GM23248 (cell line): ENCODE results near the gene CORO2B. TPM values are rescaled to one million over a fixed set of nuclear protein-coding genes. Genes with fewer than 3 reads are reported as not detected.

Experiments
- DNase-seq: peaks from one replicate; pipeline ENCODE4 v3.0.0-alpha.2; 2015
- H2AFZ ChIP-seq: fragments of 200-600 bp; sonication (generic); 2 replicates; pipeline ENCODE4 v1.6.1; 2016; ENCODE audit warnings: antibody characterized with exemption
- H3F3A ChIP-seq: fragments of 200-600 bp; sonication (generic); 2 replicates; pipeline ENCODE4 v1.6.1; 2016; ENCODE audit warnings: mild to moderate bottlenecking, antibody characterized with exemption, mixed run types; ENCODE audit not compliant: insufficient read depth
- H3K27ac ChIP-seq: fragments of 200-600 bp; sonication (generic); 2 replicates; pipeline ENCODE4 v1.5.1; 2016; ENCODE audit warnings: mild to moderate bottlenecking
- H3K27me3 ChIP-seq: fragments of 200-600 bp; sonication (generic); replicated peaks from 2 replicates; pipeline ENCODE4 v1.6.1; 2016; ENCODE audit warnings: mild to moderate bottlenecking; ENCODE audit not compliant: insufficient read depth
- H3K36me3 ChIP-seq: fragments of 200-600 bp; sonication (generic); 2 replicates; pipeline ENCODE4 v1.6.1; 2016; ENCODE audit warnings: low read depth, mild to moderate bottlenecking
- H3K4me1 ChIP-seq: fragments of 200-600 bp; sonication (generic); 2 replicates; pipeline ENCODE4 v1.6.1; 2016; ENCODE audit warnings: mild to moderate bottlenecking; ENCODE audit not compliant: insufficient read depth
- H3K4me2 ChIP-seq: fragments of 200-600 bp; sonication (generic); one replicate; pipeline ENCODE4 v1.6.1; 2016; ENCODE audit warnings: mild to moderate bottlenecking; ENCODE audit not compliant: unreplicated experiment
- H3K4me3 ChIP-seq: fragments of 200-600 bp; sonication (generic); 2 replicates; pipeline ENCODE4 v1.5.1; 2016; ENCODE audit warnings: mild to moderate bottlenecking
- H3K79me2 ChIP-seq: fragments of 200-600 bp; sonication (generic); 2 replicates; pipeline ENCODE4 v1.6.1; 2016; ENCODE audit warnings: mild to moderate bottlenecking; ENCODE audit not compliant: insufficient read depth
- H3K9ac ChIP-seq: fragments of 200-600 bp; sonication (generic); 2 replicates; pipeline ENCODE4 v1.6.1; 2016; ENCODE audit warnings: mild to moderate bottlenecking
- H3K9me2 ChIP-seq: fragments of 200-600 bp; sonication (generic); 2 replicates; pipeline ENCODE4 v1.6.1; 2016; ENCODE audit warnings: mixed run types, mild to moderate bottlenecking, moderate library complexity; ENCODE audit not compliant: insufficient read depth
- H3K9me3 ChIP-seq: fragments of 200-600 bp; sonication (generic); one replicate; pipeline ENCODE4 v1.6.1; 2017; ENCODE audit warnings: low read depth
- H4K20me1 ChIP-seq: fragments of 200-600 bp; sonication (generic); 2 replicates; pipeline ENCODE4 v1.6.0; 2016; ENCODE audit not compliant: insufficient read depth
- EZH2 ChIP-seq: fragments of 200-600 bp; sonication (generic); IDR thresholded peaks from 2 replicates; pipeline ENCODE4 v1.6.1; 2018; ENCODE audit warnings: antibody characterized with exemption, mild to moderate bottlenecking; ENCODE audit not compliant: insufficient read depth, poor library complexity, severe bottlenecking
- EZH2phosphoT487 ChIP-seq: fragments of 200-600 bp; sonication (generic); IDR thresholded peaks from 2 replicates; pipeline ENCODE4 v1.6.1; 2018; ENCODE audit warnings: antibody characterized with exemption, moderate library complexity, mild to moderate bottlenecking, low read depth; ENCODE audit not compliant: insufficient read depth
- WGBS, 2 experiments: methylation state at CpG; one replicate each; pipeline ENCODE4 v1.1.6; 2015 to 2017; ENCODE audit warnings: low lambda C conversion rate in 2 of 2, low coverage in 1 of 2; ENCODE audit errors: missing lambda C conversion rate in 2 of 2; 5-methylcytosine and 5-hydroxymethylcytosine counted together
- in situ Hi-C: fragments of 300-500 bp; cut with MboI; formaldehyde crosslinking; loops from 2 replicates; pipeline ENCODE4 v1.15.0; 2020
- polyA plus RNA-seq: library from polyadenylated mRNA; unstranded; fragments of >200 nt; fragmentation: Nextera tagmentation; extraction: Ambion mirVana; gene quantifications from 2 replicates; pipeline ENCODE4 v1.2.1, GENCODE V29; 2016
- total RNA-seq: library from RNA; depleted of rRNA; stranded (reverse); fragments of >200 nt; shearing (Covaris generic); gene quantifications from 2 replicates; pipeline ENCODE4 v1.2.3, GENCODE V29; 2014

Gene CORO2B
- total and polyA plus RNA-seq, 2 experiments from 2014 or later: 2.7 to 7.7 TPM

- peak; percentile 79 for DNase-seq
- Histone ChIP-seq H3K9me3 (no peaks in the 10 kb centered on the region), H3K9ac (no peak overlapping the region), H3K9me2 (no peaks in the 10 kb centered on the region), H3K27me3 (no peaks in the 10 kb centered on the region), H3F3A (peaks cover 31% of the 10 kb centered on the region), H2AFZ (no peak overlapping the region), H3K4me2 (peak overlapping the region; percentile 49), H3K4me3 (no peak overlapping the region), H3K36me3 (no peaks in the 10 kb centered on the region), H3K79me2 (no peaks in the 10 kb centered on the region), H3K4me1 (peaks cover 69% of the 10 kb centered on the region), H3K27ac (peak overlapping the region; percentile 63), H4K20me1 (no peaks in the 10 kb centered on the region)
- in situ Hi-C loops: no loop called here
- TF ChIP-seq EZH2phosphoT487 (no peak), EZH2 (no peak)
- 48 to 50% methylated on average over 2 of the region's 2 CpGs for WGBS, 2 experiments
Measured at GRCh38 chr15:68638953-68639515, 60.2 kb downstream of the CORO2B start.

- H4K20me1 ChIP-seq: no peaks in the 10 kb centered on the region
- H3K9me3 ChIP-seq: no peaks in the 10 kb centered on the region
- in situ Hi-C loops: no loop called here
- H3F3A ChIP-seq: peaks cover 31% of the 10 kb centered on the region
- H3K9me2 ChIP-seq: no peaks in the 10 kb centered on the region
- H3K4me2 ChIP-seq: peak overlapping the region; percentile 49
- peak overlapping the region; percentile 63 for H3K27ac ChIP-seq
- H3K9ac ChIP-seq: peak overlapping the region; percentile 8; the same call in 1 of the 2 replicates
- no peaks in the 10 kb centered on the region for H3K36me3 ChIP-seq
- DNase-seq: peak; percentile 67
- 52% methylated on average over 7 of the region's 7 CpGs for WGBS, 2 experiments
- H3K27me3 ChIP-seq: no peaks in the 10 kb centered on the region
- H2AFZ ChIP-seq: no peak overlapping the region
- TF ChIP-seq EZH2: no peak
- TF ChIP-seq EZH2phosphoT487: no peak
- 0 out of 2 replicates have a peak, but pooled peaks cover 2% of the 10 kb centered on the region for H3K79me2 ChIP-seq
- peaks cover 72% of the 10 kb centered on the region for H3K4me1 ChIP-seq
- no peak overlapping the region for H3K4me3 ChIP-seq
Measured at GRCh38 chr15:68639926-68640600, 61.3 kb downstream of the CORO2B start.

GRCh38 chr15:68640791-68641331 lies 62.1 kb downstream of the CORO2B start:
- Histone ChIP-seq H3K36me3 (no peaks in the 10 kb centered on the region), H3K9me2 (no peaks in the 10 kb centered on the region), H3K9ac (0 out of 2 replicates have a peak overlapping the region, but pooled peaks have one; percentile 6), H3K27me3 (no peaks in the 10 kb centered on the region), H3K79me2 (0 out of 2 replicates have a peak, but pooled peaks cover 7% of the 10 kb centered on the region), H4K20me1 (no peaks in the 10 kb centered on the region), H3K27ac (peak overlapping the region; percentile 63), H3K4me2 (no peak overlapping the region), H3K4me1 (peaks cover 65% of the 10 kb centered on the region), H2AFZ (peak overlapping the region; percentile 20; the same call in 1 of the 2 replicates), H3F3A (peaks cover 31% of the 10 kb centered on the region), H3K9me3 (no peaks in the 10 kb centered on the region), H3K4me3 (no peak overlapping the region)
- DNase-seq: peak; percentile 40
- in situ Hi-C loops: no loop called here
- WGBS, 2 experiments: 57% methylated on average over 8 of the region's 8 CpGs
- TF ChIP-seq EZH2phosphoT487: no peak
- no peak for TF ChIP-seq EZH2

GRCh38 chr15:68641376-68641775 lies 62.6 kb downstream of the CORO2B start:
- WGBS, 2 experiments: 92 to 99% methylated on average over 6 to 7 of the region's 7 CpGs
- no peak overlapping the region for H3K4me2 ChIP-seq
- no peaks in the 10 kb centered on the region for H3K36me3 ChIP-seq
- no peaks in the 10 kb centered on the region for H4K20me1 ChIP-seq
- H3K4me1 ChIP-seq: peaks cover 65% of the 10 kb centered on the region
- no peak for TF ChIP-seq EZH2phosphoT487
- no peak for TF ChIP-seq EZH2
- no peak for DNase-seq
- 0 out of 2 replicates have a peak overlapping the region, but pooled peaks have one; percentile 6 for H3K9ac ChIP-seq
- H3K79me2 ChIP-seq: 0 out of 2 replicates have a peak, but pooled peaks cover 7% of the 10 kb centered on the region
- H3K9me2 ChIP-seq: no peaks in the 10 kb centered on the region
- no peaks in the 10 kb centered on the region for H3K27me3 ChIP-seq
- peaks cover 31% of the 10 kb centered on the region for H3F3A ChIP-seq
- H3K9me3 ChIP-seq: no peaks in the 10 kb centered on the region
- in situ Hi-C loops: no loop called here
- H3K27ac ChIP-seq: 0 out of 2 replicates have a peak overlapping the region, but pooled peaks have one; percentile 63
- no peak overlapping the region for H2AFZ ChIP-seq
- no peak overlapping the region for H3K4me3 ChIP-seq
